ENCODE measurements around the gene WWOX.

GRCh38 chr16:78462288-78463208 is 363.1 kb downstream of the WWOX start:
- TF ChIP-seq EZH2 (IDR thresholded peaks at IDR 0.05; ENCODE audit: low read depth) (no peak), CTCF (conservative IDR thresholded peaks at IDR 0.05) (no peak)

Measured in PC-9 (cell line).